Metanephros (tissue), 2 donors: ENCODE results near the gene RDH8. TPM values are rescaled to one million over a fixed set of nuclear protein-coding genes. Genes with fewer than 3 reads are reported as not detected.

Experiments used
- small RNA-seq: library from RNA; depleted of rRNA; stranded (forward); fragments of <200 nt; gene quantifications from one replicate; pipeline ENCODE3, GENCODE V24; 2014; ENCODE audit warnings: low replicate concordance
- total RNA-seq: library from RNA; depleted of rRNA; stranded (reverse); fragments of >200 nt; gene quantifications from one replicate; pipeline ENCODE4 v1.2.3, GENCODE V29; 2014

The RDH8 gene, protein sequence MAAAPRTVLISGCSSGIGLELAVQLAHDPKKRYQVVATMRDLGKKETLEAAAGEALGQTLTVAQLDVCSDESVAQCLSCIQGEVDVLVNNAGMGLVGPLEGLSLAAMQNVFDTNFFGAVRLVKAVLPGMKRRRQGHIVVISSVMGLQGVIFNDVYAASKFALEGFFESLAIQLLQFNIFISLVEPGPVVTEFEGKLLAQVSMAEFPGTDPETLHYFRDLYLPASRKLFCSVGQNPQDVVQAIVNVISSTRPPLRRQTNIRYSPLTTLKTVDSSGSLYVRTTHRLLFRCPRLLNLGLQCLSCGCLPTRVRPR
- total RNA-seq, result not detected

DNA sequence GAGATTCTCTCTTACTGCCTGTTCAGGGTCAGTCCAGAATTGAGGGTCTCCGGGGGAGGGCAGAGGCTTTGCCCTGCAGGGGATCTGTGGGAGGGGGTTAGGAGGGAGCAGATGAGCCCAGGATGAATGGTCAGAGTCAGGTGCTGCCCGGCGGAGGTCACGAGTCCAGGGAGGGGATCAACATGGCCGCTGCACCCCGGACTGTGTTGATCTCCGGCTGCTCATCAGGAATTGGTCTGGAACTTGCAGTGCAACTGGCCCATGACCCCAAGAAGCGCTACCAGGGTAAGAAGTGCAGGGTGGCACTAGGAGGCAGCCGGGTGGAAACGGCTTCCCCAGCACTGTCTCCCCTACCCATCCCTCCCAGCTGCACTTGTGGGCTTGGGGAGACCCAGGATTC is at the start of gene RDH8:
RDH8 (plus strand) TSS at position 168 of the 400 bp plus-strand sequence; CDS start at position 183, 15 bp downstream.

DNA sequence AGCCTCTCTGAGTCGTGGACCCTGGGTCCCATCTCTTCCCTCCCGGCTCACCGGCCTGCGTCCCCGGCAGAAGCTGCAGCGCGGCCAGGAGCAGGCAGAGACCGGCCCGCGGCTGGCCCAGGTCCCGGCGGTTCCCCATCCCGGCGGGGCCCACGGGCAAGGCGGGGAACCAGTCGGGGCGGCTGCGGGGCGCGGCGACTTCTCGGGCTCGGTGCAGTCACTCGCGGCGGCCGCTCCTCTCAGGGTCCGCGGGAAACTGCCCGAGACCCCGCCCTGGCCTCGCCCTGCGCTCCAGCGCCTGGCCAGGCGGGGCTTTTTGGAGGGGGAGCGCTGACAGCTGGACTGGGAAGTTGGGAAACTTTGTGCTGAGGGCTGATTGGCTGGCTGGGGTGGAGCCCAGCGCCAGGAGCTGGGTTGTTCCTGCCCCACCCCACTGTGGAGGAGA is 3.0 kb upstream of the RDH8 start, which contains the start of gene COL5A3:
COL5A3 (minus strand) TSS at position 258 of the 445 bp plus-strand sequence; CDS start at position 139, 119 bp downstream.

Small RNA genes within 50 kb of the gene (small RNA-seq; reads per million reads assigned to genes)
- gene MIR5589, result not detected

Other genes starting within 250 kb of the RDH8 start
- 34.4 TPM for gene ZNF846, start 244.7 kb upstream of the RDH8 start, total RNA-seq
- 29.4 TPM for gene FBXL12, start 194.4 kb upstream of the RDH8 start, total RNA-seq
- 91.3 TPM for gene UBL5, start 185.6 kb upstream of the RDH8 start, total RNA-seq
- gene PIN1, start 178.2 kb upstream of the RDH8 start, total RNA-seq, result 70.5 TPM
- gene OLFM2, start 77.0 kb upstream of the RDH8 start, total RNA-seq, result 22.2 TPM
- 9.5 TPM for gene COL5A3, start 3.0 kb upstream of the RDH8 start, total RNA-seq
- gene SHFL, start 72.8 kb downstream of the RDH8 start, total RNA-seq, result 25.0 TPM
- gene ANGPTL6, start 89.2 kb downstream of the RDH8 start, total RNA-seq, result 2.8 TPM
- 18.2 TPM for gene PPAN, start 92.9 kb downstream of the RDH8 start, total RNA-seq
- 9.7 TPM for gene P2RY11, start 98.2 kb downstream of the RDH8 start, total RNA-seq
- gene EIF3G, start 106.4 kb downstream of the RDH8 start, total RNA-seq, result 239 TPM
- 56.9 TPM for gene DNMT1, start 181.5 kb downstream of the RDH8 start, total RNA-seq
- gene S1PR2, start 217.8 kb downstream of the RDH8 start, total RNA-seq, result 13.9 TPM
- 30.4 TPM for gene MRPL4, start 238.7 kb downstream of the RDH8 start, total RNA-seq